ENCODE data around the gene ADAMTS14.
"Not testable (repeated sequence)": the region's sequence is repeated elsewhere in the genome, so short reads cannot be mapped to it uniquely, and the experiment has no call there.

Gene ADAMTS14

DNA sequence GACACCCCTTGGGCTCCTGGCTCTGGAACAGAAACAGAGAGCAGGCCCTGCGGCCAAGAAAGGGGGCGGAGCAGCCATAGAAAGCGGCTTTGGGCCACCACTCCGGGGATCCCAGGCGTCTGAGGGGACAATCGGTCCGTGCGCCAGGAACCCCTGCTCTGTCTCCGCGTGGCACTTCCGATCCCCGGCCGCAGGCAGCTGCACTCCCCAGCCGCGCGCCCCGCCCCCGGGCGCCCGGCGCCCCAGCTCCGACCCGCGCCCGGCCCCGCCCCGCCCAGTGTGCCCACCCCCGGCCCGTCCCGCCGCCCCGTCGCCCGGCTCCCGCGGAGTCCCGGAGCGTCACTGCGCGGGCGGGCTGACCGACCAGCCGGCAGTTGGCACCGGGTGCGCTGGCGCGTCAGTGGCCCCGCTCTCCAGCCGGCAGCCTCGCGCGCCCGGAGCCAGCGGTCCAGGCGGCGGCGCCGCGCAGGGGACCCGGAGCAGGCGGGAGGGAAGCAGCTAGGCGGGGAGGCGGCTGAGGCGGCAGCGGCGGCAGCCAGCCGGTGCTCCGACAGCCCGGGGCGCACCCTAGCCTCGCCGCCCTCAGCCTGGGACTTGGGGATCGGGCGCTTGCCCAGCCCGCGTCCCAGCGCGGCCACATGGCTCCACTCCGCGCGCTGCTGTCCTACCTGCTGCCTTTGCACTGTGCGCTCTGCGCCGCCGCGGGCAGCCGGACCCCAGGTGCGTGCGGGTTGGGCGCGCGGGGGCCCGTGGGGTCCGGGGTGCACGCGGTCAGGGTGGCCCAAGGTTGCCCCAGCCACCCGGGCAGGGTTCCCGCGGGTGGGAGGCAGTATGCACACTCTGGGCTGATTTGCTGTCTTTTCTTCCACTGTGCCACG is at the start of gene ADAMTS14:
TSS of gene ADAMTS14 (plus strand) at position 342 of the 878 bp plus-strand sequence. CDS start at position 639, 297 bp downstream.
- no peak for DNase-seq

DNA sequence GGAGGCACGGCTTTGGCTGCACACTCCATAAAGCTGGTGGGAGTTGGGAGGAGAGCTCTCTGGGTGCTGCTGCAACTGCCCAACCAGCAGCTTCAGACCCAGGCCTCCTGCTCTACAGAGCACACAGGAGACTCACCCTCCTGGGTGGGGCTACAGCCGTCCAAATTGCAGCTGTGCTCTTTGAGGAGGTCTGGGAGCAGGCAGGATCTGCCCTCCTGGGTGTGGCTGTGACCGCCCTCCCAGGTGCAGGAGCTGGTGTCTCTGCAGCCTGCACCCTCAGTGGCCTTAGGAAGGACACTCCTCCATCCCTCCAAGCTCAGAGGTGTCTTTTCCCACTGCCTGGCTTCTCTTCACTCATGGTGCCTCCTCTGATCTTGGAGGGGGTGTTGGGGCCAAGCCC is 49.8 kb upstream of the ADAMTS14 start:
- DNase-seq: no peak

DNA sequence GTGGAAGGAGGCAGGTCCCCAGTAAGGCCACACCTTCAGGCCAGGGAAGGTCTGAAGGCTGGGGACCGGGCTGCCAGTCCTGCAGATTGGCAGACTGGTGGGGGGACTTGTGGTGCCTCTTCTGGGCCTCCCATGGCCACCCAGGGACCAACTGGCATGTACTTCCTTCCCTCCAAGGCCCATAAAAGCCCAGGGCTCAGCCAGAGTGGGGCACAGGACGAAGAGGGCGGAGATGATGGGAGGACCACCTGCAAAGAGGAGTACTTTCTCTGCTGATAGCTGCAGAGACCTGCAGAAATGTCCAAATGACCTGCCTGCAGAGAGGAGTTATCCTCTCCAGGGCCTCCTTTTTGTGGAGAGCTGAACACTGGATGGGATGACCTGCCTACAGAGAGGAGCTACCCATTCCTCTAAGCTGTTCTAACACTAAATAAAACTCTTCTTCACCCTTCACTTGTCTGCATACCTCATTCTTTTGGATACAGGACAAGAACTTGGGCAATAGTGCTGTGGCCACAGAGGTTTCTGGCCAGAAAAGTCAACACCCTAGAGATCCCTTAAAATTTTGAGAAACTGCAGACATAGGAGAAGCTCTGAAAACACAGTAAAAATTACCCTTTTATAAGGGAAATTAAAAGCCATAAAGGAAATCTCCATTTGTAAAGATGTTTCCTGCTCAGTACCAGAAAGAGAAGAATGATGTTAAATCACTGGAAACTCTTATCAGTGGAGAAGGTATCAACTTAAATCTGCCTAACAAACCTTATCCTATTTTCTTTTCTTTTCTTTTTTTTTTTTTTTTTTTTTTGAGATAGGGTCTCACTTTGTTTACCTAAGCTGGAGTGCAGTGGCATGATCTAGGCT is 49.1 kb upstream of the ADAMTS14 start:
- no peak for DNase-seq

DNA sequence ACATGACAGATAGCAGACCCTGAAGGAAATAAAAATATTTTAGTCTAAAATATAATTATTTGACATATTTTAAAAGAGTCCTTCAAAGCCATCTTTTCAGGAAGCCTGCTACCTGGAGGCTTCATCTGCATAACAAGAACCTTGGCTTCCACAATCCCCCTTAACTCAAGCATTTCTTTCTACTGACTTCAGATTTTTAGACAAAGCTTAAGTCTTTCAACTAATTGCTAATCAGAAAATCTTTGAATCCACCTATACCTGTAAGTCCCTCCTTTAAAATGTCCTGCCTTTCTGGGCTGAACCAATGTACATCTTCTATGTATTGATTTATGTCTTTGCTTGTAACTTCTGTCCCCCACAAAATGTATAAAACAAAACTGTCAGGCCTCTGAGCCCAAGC is 46.2 kb upstream of the ADAMTS14 start:
- no peak for DNase-seq

GRCh38 chr10:70629338-70629737 is 43.0 kb upstream of the ADAMTS14 start:
- no peak for DNase-seq

- DNase-seq: not testable (repeated sequence)
These were observed 40.6 kb upstream of the ADAMTS14 start for GRCh38 chr10:70631735-70632134.

GRCh38 chr10:70634011-70634410 is 38.3 kb upstream of the ADAMTS14 start:
- DNase-seq: no peak

- not testable (repeated sequence) for DNase-seq
These were observed 37.8 kb upstream of the ADAMTS14 start for GRCh38 chr10:70634515-70634914.

GRCh38 chr10:70639640-70640383 is 32.5 kb upstream of the ADAMTS14 start:
- DNase-seq: not testable (repeated sequence)

DNA sequence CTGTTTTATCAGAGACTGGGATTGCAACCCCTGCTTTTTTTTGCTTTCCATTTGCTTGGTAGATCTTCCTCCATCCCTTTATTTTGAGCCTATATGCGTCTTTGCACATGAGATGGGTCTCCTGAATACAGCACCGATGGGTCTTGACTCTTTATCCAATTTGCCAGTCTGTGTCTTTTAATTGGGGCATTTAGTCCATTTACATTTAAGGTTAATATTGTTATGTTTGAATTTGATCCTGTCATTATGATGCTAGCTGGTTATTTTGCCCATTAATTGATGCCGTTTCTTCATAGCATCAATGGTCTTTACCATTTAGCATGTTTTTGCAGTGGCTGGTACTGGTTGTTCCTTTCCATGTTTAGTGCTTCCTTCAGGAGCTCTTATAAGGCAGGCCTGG is 29.0 kb upstream of the ADAMTS14 start:
- not testable (repeated sequence) for DNase-seq

GRCh38 chr10:70644959-70645358 is 27.3 kb upstream of the ADAMTS14 start:
- DNase-seq: not testable (repeated sequence)

DNA sequence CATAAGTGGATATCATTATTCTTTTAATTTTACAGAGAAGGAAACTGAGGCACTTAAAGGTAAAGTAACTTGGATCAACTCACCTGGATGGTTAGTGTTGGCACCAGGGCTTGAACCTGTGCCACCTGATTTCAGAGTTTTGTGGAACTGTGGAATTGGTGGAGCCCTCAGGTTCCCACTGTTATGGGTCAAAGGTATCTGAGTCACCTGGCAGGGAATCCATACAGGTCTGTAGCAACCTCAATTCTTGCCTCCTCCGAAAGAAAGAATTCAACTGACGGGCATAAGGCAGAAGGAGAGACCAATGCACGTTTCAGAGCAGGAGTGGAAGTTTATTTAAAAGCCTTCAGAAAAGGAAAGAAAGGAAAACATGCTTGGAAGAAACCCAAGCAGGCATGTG is 25.2 kb upstream of the ADAMTS14 start:
- DNase-seq: no peak

DNA sequence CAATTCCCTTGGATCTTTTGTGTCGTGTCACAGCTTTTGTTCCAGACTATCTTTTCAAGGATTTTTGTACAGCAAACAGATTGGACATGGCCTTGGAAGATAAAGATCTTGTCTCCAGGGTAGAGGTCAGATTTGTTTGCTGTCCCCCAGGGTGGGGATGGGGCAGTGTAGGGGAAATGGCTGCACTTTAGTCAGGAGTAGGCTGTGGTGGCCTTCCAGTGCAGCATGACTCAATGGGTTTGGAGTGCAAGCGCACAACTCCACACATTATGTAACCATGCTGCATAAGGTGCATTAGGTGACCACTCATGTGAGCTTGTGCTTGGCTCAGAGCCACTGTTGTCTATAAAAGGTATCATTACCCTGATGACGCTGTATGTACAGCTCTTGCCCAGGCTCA is 23.9 kb upstream of the ADAMTS14 start:
- DNase-seq: no peak

DNA sequence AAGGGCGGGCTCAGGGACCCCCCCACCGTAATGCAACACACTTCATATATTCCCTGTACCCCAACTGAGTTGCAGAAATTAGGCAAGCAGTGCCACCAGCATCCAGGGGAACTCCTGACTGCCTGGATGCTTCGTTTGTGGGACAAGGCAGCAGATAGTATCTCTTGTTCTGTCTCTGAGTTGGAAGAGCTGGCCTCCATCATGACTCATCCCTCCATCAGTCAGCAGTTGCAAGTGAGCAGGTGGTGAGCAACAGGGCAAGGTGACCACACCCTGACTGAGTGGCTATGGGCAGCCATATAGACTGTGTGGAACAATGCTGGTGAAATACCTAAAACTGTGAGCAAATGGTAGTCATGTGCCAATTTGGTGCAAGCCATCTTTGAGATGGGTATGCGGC is 22.8 kb upstream of the ADAMTS14 start:
- no peak for DNase-seq

GRCh38 chr10:70650104-70650503 is 22.2 kb upstream of the ADAMTS14 start:
- DNase-seq: no peak

- no peak for DNase-seq
These were observed 21.6 kb upstream of the ADAMTS14 start for GRCh38 chr10:70650718-70651117.

GRCh38 chr10:70651661-70652060 is 20.6 kb upstream of the ADAMTS14 start:
- DNase-seq: no peak

DNA sequence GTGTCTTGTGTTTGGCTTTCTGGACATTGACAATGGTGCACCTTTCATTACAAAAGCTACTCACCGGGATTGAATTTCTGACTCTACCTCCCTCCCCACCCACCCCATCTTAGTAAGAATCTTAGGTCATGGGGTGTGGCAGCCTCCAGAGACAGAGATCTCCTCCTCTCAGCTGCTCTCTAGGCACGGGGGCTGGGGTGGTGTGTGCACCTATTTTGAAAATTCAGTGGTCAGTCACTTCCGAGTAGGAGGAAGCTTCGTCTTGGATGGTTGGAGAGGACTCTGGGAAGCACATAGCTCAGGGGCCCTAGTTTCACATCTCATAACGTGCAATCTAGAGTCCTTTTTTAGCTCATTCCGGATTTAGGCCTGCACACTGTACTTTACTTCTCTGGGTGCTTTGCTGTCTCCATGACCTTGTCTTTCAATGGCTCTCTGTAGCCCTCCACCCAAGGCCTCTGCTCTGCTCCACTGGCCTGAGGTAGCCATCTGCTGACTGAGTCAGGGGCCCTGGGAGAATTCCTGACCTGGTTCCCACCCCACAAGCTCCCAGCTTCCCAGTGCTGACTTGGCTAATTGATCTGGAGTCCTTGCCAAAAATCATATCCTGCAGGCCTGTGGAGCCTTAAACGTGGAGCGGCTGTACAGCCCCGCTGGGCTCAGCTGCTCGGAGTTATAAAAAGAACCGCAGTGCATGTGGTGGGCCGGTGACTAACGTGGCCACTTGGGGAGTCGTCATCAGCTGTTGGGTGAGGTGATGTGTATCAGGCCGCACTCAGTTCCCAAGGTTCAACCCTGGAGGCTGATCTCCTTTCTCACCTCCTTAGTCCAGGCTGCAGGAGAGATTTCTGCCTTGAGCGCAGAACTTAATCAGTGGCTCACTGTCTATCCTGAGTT is 19.3 kb upstream of the ADAMTS14 start:
- no peak for DNase-seq

GRCh38 chr10:70655316-70655715 is 17.0 kb upstream of the ADAMTS14 start:
- no peak for DNase-seq

DNA sequence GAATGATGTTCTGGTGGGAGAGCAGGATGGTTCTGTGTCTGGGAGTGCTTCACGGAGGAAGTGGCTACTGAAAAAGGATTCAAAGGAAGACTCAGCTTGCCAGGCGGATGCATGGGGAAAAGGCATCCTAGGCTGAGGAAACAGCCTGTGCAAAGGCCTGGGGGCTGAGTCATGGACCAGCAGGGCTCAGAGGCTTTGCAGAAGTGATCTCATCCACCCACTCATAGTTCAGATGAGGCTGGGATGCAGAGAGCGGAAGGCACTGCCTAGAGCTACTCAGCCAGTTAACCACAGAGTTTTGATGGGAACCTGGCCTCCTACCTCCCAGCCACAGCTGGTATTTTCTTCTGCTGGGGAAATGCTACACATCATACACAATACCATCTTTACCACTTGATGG is 15.8 kb upstream of the ADAMTS14 start:
- no peak for DNase-seq

DNA sequence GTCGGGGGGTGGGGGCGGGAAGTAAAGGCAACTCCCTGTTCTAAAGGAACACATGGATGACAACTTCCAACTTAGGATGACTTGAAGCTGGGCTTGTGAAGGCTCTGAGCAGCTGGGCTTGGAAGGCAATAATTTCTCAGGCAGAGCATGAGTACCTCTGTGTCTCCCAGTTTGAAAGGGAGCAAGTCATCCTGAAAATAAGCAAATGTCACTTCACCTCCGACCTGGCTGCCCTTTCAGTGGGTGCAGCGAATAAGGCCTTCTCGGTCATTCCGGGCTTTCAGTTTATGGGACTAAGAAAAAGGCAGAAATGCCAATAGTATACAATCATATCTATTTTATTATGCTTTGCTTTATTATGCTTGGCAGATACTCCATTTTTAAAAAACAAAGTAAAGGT is 15.3 kb upstream of the ADAMTS14 start:
- no peak for DNase-seq

DNA sequence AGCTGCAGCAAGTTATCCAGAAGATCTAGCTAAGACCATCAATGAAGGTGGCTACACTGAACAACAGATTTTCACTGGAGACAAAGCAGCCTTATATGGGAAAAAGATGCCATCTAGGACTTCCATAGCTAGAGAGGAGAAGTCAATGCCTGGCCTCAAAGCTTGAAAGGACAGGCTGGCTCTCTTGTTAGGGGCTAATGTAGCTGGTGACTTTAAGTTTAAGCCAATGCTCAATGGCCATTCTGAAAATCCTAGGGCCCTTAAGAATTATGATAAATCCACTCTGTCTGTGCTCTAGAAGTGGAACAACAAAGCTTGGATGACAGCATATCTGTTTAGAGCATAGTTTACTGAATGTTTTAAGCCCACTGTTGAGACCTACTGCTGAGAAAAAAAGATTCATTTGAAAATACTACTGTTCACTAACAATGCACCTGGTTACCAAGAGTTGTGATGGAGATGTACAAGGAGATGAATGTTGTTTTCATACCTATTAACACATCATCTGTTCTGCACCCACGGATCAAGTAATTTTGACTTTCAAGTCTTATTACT is 13.6 kb upstream of the ADAMTS14 start:
- DNase-seq: no peak
